ENCODE measurements around the gene GHRL.

GHRL gene

GRCh38 chr3:10238345-10239183 lies 54.2 kb downstream of the GHRL start:
- DNase-seq, result no peak
